ENCODE results near the gene PRSS12.

The PRSS12 gene

GRCh38 chr4:118289794-118290193 is 63.0 kb downstream of the PRSS12 start:
- Histone ChIP-seq H3K27ac (ENCODE audit: low read length) (no peak overlapping the region), H3K27me3 (ENCODE audit: control insufficient read depth in 1 of 2, insufficient read depth in 2 of 2, low read length in 2 of 2) (no peaks in the 10 kb centered on the region), H3K4me1 (ENCODE audit: control insufficient read depth, insufficient read depth, low read length) (no peaks in the 10 kb centered on the region), H3K9me3 (ENCODE audit: control insufficient read depth in 2 of 2, low read length in 2 of 2) (no peaks in the 10 kb centered on the region), H3K4me3 (ENCODE audit: low read length in 2 of 2) (no peak overlapping the region), H3K9ac (ENCODE audit: low read length in 2 of 2) (no peak overlapping the region), H3K36me3 (ENCODE audit: control insufficient read depth in 2 of 2, insufficient read depth in 2 of 2, low read length in 2 of 2) (no peaks in the 10 kb centered on the region)

- Histone ChIP-seq H3K9ac (ENCODE audit: low read length in 2 of 2) (no peak overlapping the region), H3K4me1 (ENCODE audit: control insufficient read depth, insufficient read depth, low read length) (no peaks in the 10 kb centered on the region), H3K27ac (ENCODE audit: low read length) (no peak overlapping the region), H3K36me3 (ENCODE audit: control insufficient read depth in 2 of 2, insufficient read depth in 2 of 2, low read length in 2 of 2) (no peaks in the 10 kb centered on the region), H3K4me3 (ENCODE audit: low read length in 2 of 2) (no peak overlapping the region), H3K27me3 (ENCODE audit: control insufficient read depth in 1 of 2, insufficient read depth in 2 of 2, low read length in 2 of 2) (no peaks in the 10 kb centered on the region), H3K9me3 (ENCODE audit: control insufficient read depth in 2 of 2, low read length in 2 of 2) (no peaks in the 10 kb centered on the region)
Measured at GRCh38 chr4:118287711-118288451, 64.9 kb downstream of the PRSS12 start.

- H3K9me3 ChIP-seq (ENCODE audit: control insufficient read depth in 2 of 2, low read length in 2 of 2), result no peaks in the 10 kb centered on the region
- H3K4me3 ChIP-seq (ENCODE audit: low read length in 2 of 2), result no peak overlapping the region
- no peaks in the 10 kb centered on the region for H3K36me3 ChIP-seq (ENCODE audit: control insufficient read depth in 2 of 2, insufficient read depth in 2 of 2, low read length in 2 of 2)
Measured at GRCh38 chr4:118286685-118287084, 66.1 kb downstream of the PRSS12 start.

GRCh38 chr4:118285931-118286330 is 66.9 kb downstream of the PRSS12 start:
- no peak overlapping the region for H3K27ac ChIP-seq (ENCODE audit: low read length)

More at GRCh38 chr4:118286685-118287084, 66.1 kb downstream of the PRSS12 start:
- H3K27me3 ChIP-seq (ENCODE audit: control insufficient read depth in 1 of 2, insufficient read depth in 2 of 2, low read length in 2 of 2), result no peaks in the 10 kb centered on the region
- no peaks in the 10 kb centered on the region for H3K4me1 ChIP-seq (ENCODE audit: control insufficient read depth, insufficient read depth, low read length)
- H3K27ac ChIP-seq (ENCODE audit: low read length), result no peak overlapping the region
- no peak overlapping the region for H3K9ac ChIP-seq (ENCODE audit: low read length in 2 of 2)

GRCh38 chr4:118284169-118284568 is 68.6 kb downstream of the PRSS12 start:
- Histone ChIP-seq H3K9me3 (ENCODE audit: control insufficient read depth in 2 of 2, low read length in 2 of 2) (no peaks in the 10 kb centered on the region), H3K27me3 (ENCODE audit: control insufficient read depth in 1 of 2, insufficient read depth in 2 of 2, low read length in 2 of 2) (no peaks in the 10 kb centered on the region), H3K9ac (ENCODE audit: low read length in 2 of 2) (no peak overlapping the region), H3K4me1 (ENCODE audit: control insufficient read depth, insufficient read depth, low read length) (peaks cover 2% of the 10 kb centered on the region), H3K27ac (ENCODE audit: low read length) (no peak overlapping the region), H3K36me3 (ENCODE audit: control insufficient read depth in 2 of 2, insufficient read depth in 2 of 2, low read length in 2 of 2) (no peaks in the 10 kb centered on the region), H3K4me3 (ENCODE audit: low read length in 2 of 2) (no peak overlapping the region)

More at GRCh38 chr4:118285931-118286330, 66.9 kb downstream of the PRSS12 start:
- no peaks in the 10 kb centered on the region for H3K27me3 ChIP-seq (ENCODE audit: control insufficient read depth in 1 of 2, insufficient read depth in 2 of 2, low read length in 2 of 2)
- no peaks in the 10 kb centered on the region for H3K4me1 ChIP-seq (ENCODE audit: control insufficient read depth, insufficient read depth, low read length)
- no peaks in the 10 kb centered on the region for H3K36me3 ChIP-seq (ENCODE audit: control insufficient read depth in 2 of 2, insufficient read depth in 2 of 2, low read length in 2 of 2)
- H3K9ac ChIP-seq (ENCODE audit: low read length in 2 of 2), result no peak overlapping the region
- no peak overlapping the region for H3K4me3 ChIP-seq (ENCODE audit: low read length in 2 of 2)
- no peaks in the 10 kb centered on the region for H3K9me3 ChIP-seq (ENCODE audit: control insufficient read depth in 2 of 2, low read length in 2 of 2)

- no peaks in the 10 kb centered on the region for H3K9me3 ChIP-seq (ENCODE audit: control insufficient read depth in 2 of 2, low read length in 2 of 2)
- no peak overlapping the region for H3K4me3 ChIP-seq (ENCODE audit: low read length in 2 of 2)
- no peaks in the 10 kb centered on the region for H3K36me3 ChIP-seq (ENCODE audit: control insufficient read depth in 2 of 2, insufficient read depth in 2 of 2, low read length in 2 of 2)
- no peak overlapping the region for H3K27ac ChIP-seq (ENCODE audit: low read length)
- peaks cover 6% of the 10 kb centered on the region for H3K4me1 ChIP-seq (ENCODE audit: control insufficient read depth, insufficient read depth, low read length)
- no peaks in the 10 kb centered on the region for H3K27me3 ChIP-seq (ENCODE audit: control insufficient read depth in 1 of 2, insufficient read depth in 2 of 2, low read length in 2 of 2)
- H3K9ac ChIP-seq (ENCODE audit: low read length in 2 of 2), result no peak overlapping the region
Measured at GRCh38 chr4:118282692-118283091, 70.1 kb downstream of the PRSS12 start.

- Histone ChIP-seq H3K36me3 (ENCODE audit: control insufficient read depth in 2 of 2, insufficient read depth in 2 of 2, low read length in 2 of 2) (no peaks in the 10 kb centered on the region), H3K27me3 (ENCODE audit: control insufficient read depth in 1 of 2, insufficient read depth in 2 of 2, low read length in 2 of 2) (no peaks in the 10 kb centered on the region), H3K4me3 (ENCODE audit: low read length in 2 of 2) (no peak overlapping the region), H3K9ac (ENCODE audit: low read length in 2 of 2) (peak overlapping the region in 1 of 2 donors; percentile 6), H3K4me1 (ENCODE audit: control insufficient read depth, insufficient read depth, low read length) (peaks cover 6% of the 10 kb centered on the region), H3K9me3 (ENCODE audit: control insufficient read depth in 2 of 2, low read length in 2 of 2) (no peaks in the 10 kb centered on the region), H3K27ac (ENCODE audit: low read length) (no peak overlapping the region)
Measured at GRCh38 chr4:118281611-118282442, 71.0 kb downstream of the PRSS12 start.

- Histone ChIP-seq H3K27ac (ENCODE audit: low read length) (no peak overlapping the region), H3K27me3 (ENCODE audit: control insufficient read depth in 1 of 2, insufficient read depth in 2 of 2, low read length in 2 of 2) (no peaks in the 10 kb centered on the region), H3K4me1 (ENCODE audit: control insufficient read depth, insufficient read depth, low read length) (peaks cover 6% of the 10 kb centered on the region), H3K9ac (ENCODE audit: low read length in 2 of 2) (no peak overlapping the region), H3K4me3 (ENCODE audit: low read length in 2 of 2) (no peak overlapping the region), H3K36me3 (ENCODE audit: control insufficient read depth in 2 of 2, insufficient read depth in 2 of 2, low read length in 2 of 2) (no peaks in the 10 kb centered on the region), H3K9me3 (ENCODE audit: control insufficient read depth in 2 of 2, low read length in 2 of 2) (no peaks in the 10 kb centered on the region)
Measured at GRCh38 chr4:118280501-118281218, 72.1 kb downstream of the PRSS12 start.

- peaks cover 6% of the 10 kb centered on the region for H3K4me1 ChIP-seq (ENCODE audit: control insufficient read depth, insufficient read depth, low read length)
- H3K36me3 ChIP-seq (ENCODE audit: control insufficient read depth in 2 of 2, insufficient read depth in 2 of 2, low read length in 2 of 2), result no peaks in the 10 kb centered on the region
- no peaks in the 10 kb centered on the region for H3K27me3 ChIP-seq (ENCODE audit: control insufficient read depth in 1 of 2, insufficient read depth in 2 of 2, low read length in 2 of 2)
- no peaks in the 10 kb centered on the region for H3K9me3 ChIP-seq (ENCODE audit: control insufficient read depth in 2 of 2, low read length in 2 of 2)
- no peak overlapping the region for H3K27ac ChIP-seq (ENCODE audit: low read length)
- H3K4me3 ChIP-seq (ENCODE audit: low read length in 2 of 2), result peak overlapping the region; percentile 57 to 86
- H3K9ac ChIP-seq (ENCODE audit: low read length in 2 of 2), result peak overlapping the region in 1 of 2 donors; percentile 97
Measured at GRCh38 chr4:118279920-118280432, 72.8 kb downstream of the PRSS12 start.

- Histone ChIP-seq H3K9me3 (ENCODE audit: control insufficient read depth in 2 of 2, low read length in 2 of 2) (no peaks in the 10 kb centered on the region), H3K27me3 (ENCODE audit: control insufficient read depth in 1 of 2, insufficient read depth in 2 of 2, low read length in 2 of 2) (no peaks in the 10 kb centered on the region), H3K4me1 (ENCODE audit: control insufficient read depth, insufficient read depth, low read length) (peaks cover 6% of the 10 kb centered on the region), H3K4me3 (ENCODE audit: low read length in 2 of 2) (peak overlapping the region; percentile 57 to 86), H3K36me3 (ENCODE audit: control insufficient read depth in 2 of 2, insufficient read depth in 2 of 2, low read length in 2 of 2) (no peaks in the 10 kb centered on the region), H3K27ac (ENCODE audit: low read length) (peak overlapping the region; percentile 90), H3K9ac (ENCODE audit: low read length in 2 of 2) (peak overlapping the region; percentile 89 to 97)
Measured at GRCh38 chr4:118279328-118279727, 73.5 kb downstream of the PRSS12 start.

Measured in stomach smooth muscle (tissue), 2 donors.